Measurements from ENCODE around the gene ADCY9.
"Not testable (repeated sequence)": the region's sequence is repeated elsewhere in the genome, so short reads cannot be mapped to it uniquely, and the experiment has no call there.

GRCh38 chr16:4153364-4153763 lies 37.1 kb upstream of the ADCY9 start:
- TF ChIP-seq CTCF (conservative IDR thresholded peaks at IDR 0.05); EZH2 (IDR thresholded peaks at IDR 0.05; ENCODE audit: low read depth): not testable (repeated sequence)

Measured in PC-9 (cell line).